Measurements from ENCODE around the gene B4GALT5. TPM values are rescaled to one million over a fixed set of nuclear protein-coding genes. Genes with fewer than 3 reads are reported as not detected.
A peak's percentile ranks its signal among the peaks of the same experiment; 100 is the strongest.

The B4GALT5 gene
- total RNA-seq, 1 experiment from 2014 or later, result 65.0 TPM

- no peak overlapping the region for H3K4me3 ChIP-seq (ENCODE audit: low read depth, low read length)
- peak overlapping the region; percentile 53 for H3K27ac Mint-ChIP-seq (ENCODE audit: unreplicated experiment)
- no peaks in the 10 kb centered on the region for H3K9me3 ChIP-seq
These were observed 13.1 kb downstream of the B4GALT5 start for GRCh38 chr20:49700411-49701185.

GRCh38 chr20:49699200-49699992, 14.3 kb downstream of the B4GALT5 start:
- intact Hi-C loops (cut with micrococcal nuclease; ENCODE audit: unreplicated experiment), result no loop called here
- H3K27ac Mint-ChIP-seq (ENCODE audit: unreplicated experiment), result peak overlapping the region; percentile 6
- ChIA-PET CTCF (interaction anchor here (2.1 kb wide), 1 partner anchor 91 kb away, joined by 4 read pairs; no protein-coding TSS in a partner anchor), POLR2A (interaction anchor here (0.8 kb wide), 1 partner anchor 24 kb away, joined by 3 read pairs; no protein-coding TSS in a partner anchor)
- H3K9me3 ChIP-seq, result no peaks in the 10 kb centered on the region
- H3K4me1 Mint-ChIP-seq (ENCODE audit: low read depth, unreplicated experiment), result peaks cover 43% of the 10 kb centered on the region
- BruUV-seq (replicated peaks), result TSS peak; percentile 4
- peaks cover 29% of the 10 kb centered on the region for H3K4me1 ChIP-seq
- TF ChIP-seq CTCF (IDR thresholded peaks at IDR 0.05; ENCODE audit: insufficient read depth in 1 of 2, low read depth in 1 of 2, low read length in 1 of 2, severe bottlenecking in 1 of 2, unreplicated experiment in 1 of 2), result no peak
- no peak overlapping the region for H3K4me3 Mint-ChIP-seq (ENCODE audit: unreplicated experiment)
- no peak overlapping the region for H3K4me3 ChIP-seq (ENCODE audit: low read depth, low read length)
- no peaks in the 10 kb centered on the region for H3K9me3 Mint-ChIP-seq (ENCODE audit: unreplicated experiment)
- H3K36me3 Mint-ChIP-seq (ENCODE audit: insufficient read depth, unreplicated experiment), result peaks cover 33% of the 10 kb centered on the region
- H3K27me3 Mint-ChIP-seq (ENCODE audit: insufficient read depth, unreplicated experiment), result no peaks in the 10 kb centered on the region
- no peaks in the 10 kb centered on the region for H3K36me3 ChIP-seq (ENCODE audit: control insufficient read depth, insufficient read depth, low read length)
- DNase-seq, result no peak
- no peaks in the 10 kb centered on the region for H3K27me3 ChIP-seq (replicated peaks; ENCODE audit: control insufficient read depth, insufficient read depth, low read length)

More at GRCh38 chr20:49700411-49701185, 13.1 kb downstream of the B4GALT5 start:
- H3K4me1 Mint-ChIP-seq (ENCODE audit: low read depth, unreplicated experiment), result peaks cover 36% of the 10 kb centered on the region
- Histone ChIP-seq H3K27me3 (replicated peaks; ENCODE audit: control insufficient read depth, insufficient read depth, low read length) (no peaks in the 10 kb centered on the region), H3K36me3 (ENCODE audit: control insufficient read depth, insufficient read depth, low read length) (no peaks in the 10 kb centered on the region), H3K4me1 (peaks cover 29% of the 10 kb centered on the region)
- ChIA-PET CTCF (interaction anchor here (0.8 to 2.1 kb wide), 2 partner anchors 10 to 92 kb away, joined by 3 to 4 read pairs; no protein-coding TSS in a partner anchor), POLR2A (interaction anchor here (0.8 kb wide), 1 partner anchor 25 kb away, joined by 3 read pairs; no protein-coding TSS in a partner anchor)
- no peaks in the 10 kb centered on the region for H3K27me3 Mint-ChIP-seq (ENCODE audit: insufficient read depth, unreplicated experiment)
- peak in 1 of 2 experiments; percentile 37 for DNase-seq
- intact Hi-C loops (cut with micrococcal nuclease; ENCODE audit: unreplicated experiment), result no loop called here
- TF ChIP-seq CTCF (IDR thresholded peaks at IDR 0.05; ENCODE audit: insufficient read depth in 1 of 2, low read depth in 1 of 2, low read length in 1 of 2, severe bottlenecking in 1 of 2, unreplicated experiment in 1 of 2), result no peak
- no peak overlapping the region for H3K4me3 Mint-ChIP-seq (ENCODE audit: unreplicated experiment)
- no TSS peak for BruUV-seq (replicated peaks)
- H3K9me3 Mint-ChIP-seq (ENCODE audit: unreplicated experiment), result no peaks in the 10 kb centered on the region
- peaks cover 40% of the 10 kb centered on the region for H3K36me3 Mint-ChIP-seq (ENCODE audit: insufficient read depth, unreplicated experiment)

- H3K4me3 ChIP-seq (ENCODE audit: low read depth, low read length), result no peak overlapping the region
- Mint-ChIP-seq H3K4me3 (ENCODE audit: unreplicated experiment) (no peak overlapping the region), H3K4me1 (ENCODE audit: low read depth, unreplicated experiment) (peaks cover 52% of the 10 kb centered on the region), H3K27me3 (ENCODE audit: insufficient read depth, unreplicated experiment) (no peaks in the 10 kb centered on the region), H3K36me3 (ENCODE audit: insufficient read depth, unreplicated experiment) (peaks cover 31% of the 10 kb centered on the region), H3K27ac (ENCODE audit: unreplicated experiment) (peak overlapping the region; percentile 6), H3K9me3 (ENCODE audit: unreplicated experiment) (no peaks in the 10 kb centered on the region)
- ChIA-PET POLR2A (no interaction called here), CTCF (interaction anchor here (2.1 kb wide), 1 partner anchor 90 kb away, joined by 4 read pairs; no protein-coding TSS in a partner anchor)
- intact Hi-C loops (cut with micrococcal nuclease; ENCODE audit: unreplicated experiment), result no loop called here
- no peak for TF ChIP-seq CTCF (IDR thresholded peaks at IDR 0.05; ENCODE audit: insufficient read depth in 1 of 2, low read depth in 1 of 2, low read length in 1 of 2, severe bottlenecking in 1 of 2, unreplicated experiment in 1 of 2)
- BruUV-seq (replicated peaks), result no TSS peak
- no peaks in the 10 kb centered on the region for H3K36me3 ChIP-seq (ENCODE audit: control insufficient read depth, insufficient read depth, low read length)
- peaks cover 39% of the 10 kb centered on the region for H3K4me1 ChIP-seq
- no peak for DNase-seq
- no peaks in the 10 kb centered on the region for H3K9me3 ChIP-seq
- no peaks in the 10 kb centered on the region for H3K27me3 ChIP-seq (replicated peaks; ENCODE audit: control insufficient read depth, insufficient read depth, low read length)
These were observed 15.2 kb downstream of the B4GALT5 start for GRCh38 chr20:49698477-49698876.

Measured in Caco-2 (cell line).